Neural cell (in vitro differentiated cells): ENCODE data around the gene TGFBR3L.
"Not testable (repeated sequence)": the region's sequence is repeated elsewhere in the genome, so short reads cannot be mapped to it uniquely, and the experiment has no call there.

Source experiments
- CTCF ChIP-seq: fragments of 450-650 bp; IDR thresholded peaks from 2 replicates; pipeline ENCODE4 v1.5.1; 2014; ENCODE audit warnings: antibody characterized with exemption, mild to moderate bottlenecking, moderate library complexity; ENCODE audit not compliant: poor library complexity, severe bottlenecking
- EP300 ChIP-seq: fragments of 450-650 bp; conservative IDR thresholded peaks from 2 replicates; pipeline ENCODE4 v1.6.1; 2014; ENCODE audit warnings: antibody characterized with exemption, mild to moderate bottlenecking, moderate library complexity; ENCODE audit not compliant: poor library complexity, severe bottlenecking
- EZH2 ChIP-seq: fragments of 200-600, 300-800 bp; shearing (Covaris generic), sonication (generic); IDR thresholded peaks from 2 replicates; pipeline ENCODE4 v1.6.1; 2014; ENCODE audit warnings: antibody characterized with exemption, low read length, borderline replicate concordance, mild to moderate bottlenecking; ENCODE audit not compliant: insufficient read depth, poor library complexity, severe bottlenecking
- MXI1 ChIP-seq: fragments of 450-650 bp; conservative IDR thresholded peaks from 2 replicates; pipeline ENCODE4 v1.6.1; 2014; ENCODE audit warnings: antibody characterized with exemption, mild to moderate bottlenecking; ENCODE audit not compliant: poor library complexity, severe bottlenecking
- SMC3 ChIP-seq: fragments of 450-650 bp; conservative IDR thresholded peaks from 2 replicates; pipeline ENCODE4 v1.6.1; 2014; ENCODE audit warnings: antibody characterized with exemption, mild to moderate bottlenecking, moderate library complexity; ENCODE audit not compliant: poor library complexity
- TAF1 ChIP-seq: IDR thresholded peaks from 2 replicates; pipeline ENCODE4 v1.6.1; 2012; ENCODE audit warnings: low read depth

GRCh38 chr19:7893362-7894101, 21.1 kb upstream of the TGFBR3L start:
- TF ChIP-seq EZH2, CTCF, EP300, TAF1, SMC3, MXI1: not testable (repeated sequence)
